Measurements from ENCODE around the gene DACT2.

The DACT2 gene

GRCh38 chr6:168352096-168352495 lies 32.5 kb upstream of the DACT2 start:
- DNase-seq (ENCODE audit: low spot score) (no peak), FAIRE-seq (no peak)

GRCh38 chr6:168349718-168350210 lies 30.2 kb upstream of the DACT2 start:
- DNase-seq (ENCODE audit: low spot score) = no peak

GRCh38 chr6:168348186-168348585 lies 28.6 kb upstream of the DACT2 start:
- no peak for DNase-seq (ENCODE audit: low spot score)

More at GRCh38 chr6:168349718-168350210, 30.2 kb upstream of the DACT2 start:
- FAIRE-seq = no peak

GRCh38 chr6:168347615-168348014 lies 28.0 kb upstream of the DACT2 start:
- FAIRE-seq (no peak), DNase-seq (ENCODE audit: low spot score) (no peak)

More at GRCh38 chr6:168348186-168348585, 28.6 kb upstream of the DACT2 start:
- no peak for FAIRE-seq

- no peak for FAIRE-seq
- no peak for DNase-seq (ENCODE audit: low spot score)
These were observed 27.5 kb upstream of the DACT2 start for GRCh38 chr6:168347053-168347452.

GRCh38 chr6:168345896-168346754 lies 26.5 kb upstream of the DACT2 start:
- FAIRE-seq = no peak
- DNase-seq (ENCODE audit: low spot score) = no peak

GRCh38 chr6:168345266-168345665 lies 25.7 kb upstream of the DACT2 start:
- DNase-seq (ENCODE audit: low spot score) (no peak), FAIRE-seq (no peak)

- no peak for DNase-seq (ENCODE audit: low spot score)
- FAIRE-seq = no peak
These were observed 24.8 kb upstream of the DACT2 start for GRCh38 chr6:168344338-168344737.

GRCh38 chr6:168343239-168344150 lies 23.9 kb upstream of the DACT2 start:
- FAIRE-seq (no peak), DNase-seq (ENCODE audit: low spot score) (no peak)

- DNase-seq (ENCODE audit: low spot score) = no peak
- FAIRE-seq = no peak
These were observed 23.1 kb upstream of the DACT2 start for GRCh38 chr6:168342636-168343035.

GRCh38 chr6:168341280-168341900 lies 21.8 kb upstream of the DACT2 start:
- FAIRE-seq = no peak
- DNase-seq (ENCODE audit: low spot score) = no peak

GRCh38 chr6:168340819-168341218 lies 21.2 kb upstream of the DACT2 start:
- FAIRE-seq (no peak), DNase-seq (ENCODE audit: low spot score) (no peak)

- no peak for DNase-seq (ENCODE audit: low spot score)
- no peak for FAIRE-seq
These were observed 19.2 kb upstream of the DACT2 start for GRCh38 chr6:168338777-168339176.

GRCh38 chr6:168336967-168337366 lies 17.4 kb upstream of the DACT2 start:
- no peak for DNase-seq (ENCODE audit: low spot score)
- FAIRE-seq = no peak

GRCh38 chr6:168333989-168334388 lies 14.4 kb upstream of the DACT2 start:
- DNase-seq (ENCODE audit: low spot score) = no peak
- FAIRE-seq = no peak

GRCh38 chr6:168333491-168333890 lies 13.9 kb upstream of the DACT2 start:
- FAIRE-seq (no peak), DNase-seq (ENCODE audit: low spot score) (no peak)

- FAIRE-seq (no peak), DNase-seq (ENCODE audit: low spot score) (peak; percentile 46)
These were observed 13.5 kb upstream of the DACT2 start for GRCh38 chr6:168333039-168333438.

- FAIRE-seq (no peak), DNase-seq (ENCODE audit: low spot score) (no peak)
These were observed 12.4 kb upstream of the DACT2 start for GRCh38 chr6:168332020-168332419.

- FAIRE-seq = no peak
- DNase-seq (ENCODE audit: low spot score) = no peak
These were observed 11.5 kb upstream of the DACT2 start for GRCh38 chr6:168331058-168331457.

- no peak for DNase-seq (ENCODE audit: low spot score)
- FAIRE-seq = no peak
These were observed 10.8 kb upstream of the DACT2 start for GRCh38 chr6:168330403-168330802.

GRCh38 chr6:168328086-168328485 lies 8.5 kb upstream of the DACT2 start:
- FAIRE-seq (no peak), DNase-seq (ENCODE audit: low spot score) (no peak)

Data from urothelium cell line (cell line).